ENCODE results near the gene EIF2D. TPM values are rescaled to one million over a fixed set of nuclear protein-coding genes. Genes with fewer than 3 reads are reported as not detected.

The EIF2D gene
- total and polyA plus RNA-seq, 2 of the 8 experiments (the other 6 are each of a cell fraction or from before 2014, with no cell fraction given) = 36.1 to 37.1 TPM

DNA sequence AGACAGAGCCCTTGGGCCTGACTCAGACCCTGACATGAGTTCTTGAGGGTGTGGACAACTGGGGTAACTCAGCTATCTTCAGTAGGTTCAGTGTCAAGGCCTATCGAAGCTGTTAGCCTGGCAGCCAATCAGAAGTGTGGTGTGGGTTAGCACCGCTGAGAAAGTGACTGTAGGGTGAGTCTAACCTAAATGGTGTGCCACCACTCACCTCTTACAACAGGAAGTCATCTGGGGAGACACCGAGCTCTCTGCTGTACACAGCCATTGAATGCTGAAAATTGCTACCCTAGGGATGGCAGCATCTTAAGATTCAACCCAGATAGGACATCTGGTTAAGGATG lies 60.3 kb downstream of the EIF2D start:
- ChIA-PET POLR2A (ENCODE audit: partially characterized antibody) (interaction anchor here (1.1 kb wide), 1 partner anchor 34 kb away, joined by 3 read pairs; no protein-coding TSS in a partner anchor), CTCF (ENCODE audit: partially characterized antibody) (interaction anchor here (1.0 to 7.8 kb wide), 13 partner anchors 9 to 107 kb away, joined by 3 to 95 read pairs (median 5); no protein-coding TSS in a partner anchor)
- Histone ChIP-seq H3K79me2 (ENCODE audit: control insufficient read depth in 1 of 2, insufficient read depth in 2 of 2, low read length in 2 of 2) (no peaks in the 10 kb centered on the region), H3K23me2 (ENCODE audit: low read depth, low read length) (no peaks in the 10 kb centered on the region; the same call in 1 of the 2 replicates), H3K27me3 (replicated peaks in 1 of 4; ENCODE audit: control insufficient read depth in 3 of 4, extremely low read depth in 1 of 4, insufficient read depth in 3 of 4, low read length in 3 of 4) (peaks cover 0 to 8% (median 5%) of the 10 kb centered on the region in 4 experiments; a peak in 4 of 7 replicates), H4K91ac (replicated peaks; ENCODE audit: insufficient read length, low read length) (no peak overlapping the region), H3K4ac (replicated peaks; ENCODE audit: insufficient read length, low read depth, low read length) (no peak overlapping the region), H4K5ac (ENCODE audit: insufficient read length, low read depth, low read length) (no peak overlapping the region), H3K9ac (replicated peaks in 1 of 4; ENCODE audit: extremely low read depth in 1 of 4, low read depth in 3 of 4, low read length in 3 of 4) (no peak overlapping the region), H2BK120ac (replicated peaks; ENCODE audit: low read depth, low read length) (no peak overlapping the region), H2BK15ac (ENCODE audit: low read length) (no peak overlapping the region), H3K14ac (ENCODE audit: insufficient read length) (no peak overlapping the region), H3K36me3 (ENCODE audit: control insufficient read depth in 2 of 4, insufficient read depth in 4 of 4, low read length in 3 of 4) (no peaks in the 10 kb centered on the region), H3K27ac (ENCODE audit: low read depth, low read length) (no peak overlapping the region), H4K8ac (ENCODE audit: extremely low read depth, insufficient read depth, low read length) (no peak overlapping the region), H3K23ac (ENCODE audit: insufficient read length) (no peak overlapping the region), H3K18ac (ENCODE audit: extremely low read depth, low read length) (no peak overlapping the region), H3K79me1 (ENCODE audit: low read depth, low read length) (no peaks in the 10 kb centered on the region), H3K4me1 (replicated peaks in 1 of 4; ENCODE audit: control insufficient read depth in 3 of 4, insufficient read depth in 4 of 4, low read length in 3 of 4) (peaks cover 0 to 7% (median 2%) of the 10 kb centered on the region in 4 experiments; a peak in 3 of 7 replicates), H3K9me3 (ENCODE audit: insufficient read depth in 2 of 2, low read depth in 1 of 2, low read length in 1 of 2) (no peaks in the 10 kb centered on the region), H2BK12ac (ENCODE audit: low read depth, low read length) (no peak overlapping the region), H2BK20ac (ENCODE audit: low read length) (no peak overlapping the region), H3K4me3 (ENCODE audit: extremely low read depth in 1 of 4, insufficient read depth in 2 of 4, low read depth in 3 of 4, low read length in 4 of 4) (no peak overlapping the region), H3K56ac (replicated peaks; ENCODE audit: insufficient read length, low read depth, low read length) (no peak overlapping the region), H2BK5ac (ENCODE audit: low read depth, low read length) (no peak overlapping the region), H3K4me2 (ENCODE audit: insufficient read depth in 1 of 2, low read depth in 2 of 2, low read length in 2 of 2) (no peak overlapping the region), H2AK5ac (ENCODE audit: low read depth, low read length) (no peak overlapping the region), H2AFZ (ENCODE audit: low read length) (no peak overlapping the region), H4K20me1 (replicated peaks in 1 of 2; ENCODE audit: control insufficient read depth in 1 of 2, insufficient read depth in 2 of 2, low read length in 2 of 2) (no peaks in the 10 kb centered on the region)
- DNase-seq (ENCODE audit: low read depth in 1 of 2, low spot score in 2 of 2) (no peak), FAIRE-seq (no peak)
- 80% methylated on average over 3 of the region's 3 CpGs; no CpG with 5 or more reads in 1 of the 2 experiments for WGBS, 2 experiments (ENCODE audit: extremely low coverage in 1 of 2, insufficient coverage in 1 of 2, insufficient read length in 1 of 2, insufficient replicate concordance in 2 of 2, low coverage in 1 of 2, low lambda C conversion rate in 2 of 2, missing lambda C conversion rate in 1 of 2)
- TF ChIP-seq CREB1 (IDR thresholded peaks at IDR 0.05) (no peak), KDM5A (IDR thresholded peaks at IDR 0.05; ENCODE audit: low read length) (no peak), JUND (IDR thresholded peaks at IDR 0.05; ENCODE audit: low read length) (no peak), POLR2A (IDR thresholded peaks at IDR 0.05; ENCODE audit: control extremely low read depth in 1 of 2, low read depth in 2 of 2, low read length in 2 of 2) (no peak), FOSL1 (IDR thresholded peaks at IDR 0.05; ENCODE audit: insufficient read depth, low read depth, low read length) (no peak), TEAD4 (IDR thresholded peaks at IDR 0.05; ENCODE audit: low read depth, low read length) (no peak), MAFK (IDR thresholded peaks at IDR 0.05; ENCODE audit: low read depth, low read length) (no peak), YY1 (IDR thresholded peaks at IDR 0.05; ENCODE audit: low read depth, low read length) (no peak), EGR1 (IDR thresholded peaks at IDR 0.05; ENCODE audit: borderline replicate concordance, low read depth, low read length) (no peak), EP300 (IDR thresholded peaks at IDR 0.05; ENCODE audit: borderline replicate concordance in 1 of 2, low read depth in 2 of 2, low read length in 2 of 2) (no peak), RXRA (IDR thresholded peaks at IDR 0.05; ENCODE audit: insufficient read depth, low read depth, low read length) (no peak), KDM1A (IDR thresholded peaks at IDR 0.05; ENCODE audit: borderline replicate concordance, low read length) (no peak)
- TF ChIP-seq, protein P1, sequence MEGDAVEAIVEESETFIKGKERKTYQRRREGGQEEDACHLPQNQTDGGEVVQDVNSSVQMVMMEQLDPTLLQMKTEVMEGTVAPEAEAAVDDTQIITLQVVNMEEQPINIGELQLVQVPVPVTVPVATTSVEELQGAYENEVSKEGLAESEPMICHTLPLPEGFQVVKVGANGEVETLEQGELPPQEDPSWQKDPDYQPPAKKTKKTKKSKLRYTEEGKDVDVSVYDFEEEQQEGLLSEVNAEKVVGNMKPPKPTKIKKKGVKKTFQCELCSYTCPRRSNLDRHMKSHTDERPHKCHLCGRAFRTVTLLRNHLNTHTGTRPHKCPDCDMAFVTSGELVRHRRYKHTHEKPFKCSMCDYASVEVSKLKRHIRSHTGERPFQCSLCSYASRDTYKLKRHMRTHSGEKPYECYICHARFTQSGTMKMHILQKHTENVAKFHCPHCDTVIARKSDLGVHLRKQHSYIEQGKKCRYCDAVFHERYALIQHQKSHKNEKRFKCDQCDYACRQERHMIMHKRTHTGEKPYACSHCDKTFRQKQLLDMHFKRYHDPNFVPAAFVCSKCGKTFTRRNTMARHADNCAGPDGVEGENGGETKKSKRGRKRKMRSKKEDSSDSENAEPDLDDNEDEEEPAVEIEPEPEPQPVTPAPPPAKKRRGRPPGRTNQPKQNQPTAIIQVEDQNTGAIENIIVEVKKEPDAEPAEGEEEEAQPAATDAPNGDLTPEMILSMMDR (IDR thresholded peaks at IDR 0.05; ENCODE audit: control extremely low read depth in 1 of 3, insufficient read depth in 1 of 3, low read depth in 1 of 3, low read length in 3 of 3) = no peak

Data from H1 (cell line).